Neuron (in vitro differentiated cells): ENCODE results near the gene SMC5.
"Not testable (repeated sequence)": the region's sequence is repeated elsewhere in the genome, so short reads cannot be mapped to it uniquely, and the experiment has no call there.

Experiments
- H2AFZ ChIP-seq: one replicate; pipeline ENCODE4 v1.6.1; 2013; ENCODE audit warnings: low read depth, mild to moderate bottlenecking, inconsistent platforms, low read length, moderate library complexity
- H3K27me3 ChIP-seq: one replicate; pipeline ENCODE4 v1.6.1; 2013; ENCODE audit warnings: low read length; ENCODE audit not compliant: insufficient read depth
- H3K36me3 ChIP-seq: one replicate; pipeline ENCODE4 v1.6.1; 2013; ENCODE audit warnings: low read length; ENCODE audit not compliant: insufficient read depth
- H3K4me1 ChIP-seq: one replicate; pipeline ENCODE4 v1.6.1; 2013; ENCODE audit warnings: low read length; ENCODE audit not compliant: insufficient read depth
- H3K4me3 ChIP-seq: 2 replicates; pipeline ENCODE4 v1.5.1; 2013; ENCODE audit warnings: mild to moderate bottlenecking, low read length, moderate library complexity
- H3K9me3 ChIP-seq: one replicate; pipeline ENCODE4 v1.6.1; 2013; ENCODE audit warnings: low read length

Gene SMC5

DNA sequence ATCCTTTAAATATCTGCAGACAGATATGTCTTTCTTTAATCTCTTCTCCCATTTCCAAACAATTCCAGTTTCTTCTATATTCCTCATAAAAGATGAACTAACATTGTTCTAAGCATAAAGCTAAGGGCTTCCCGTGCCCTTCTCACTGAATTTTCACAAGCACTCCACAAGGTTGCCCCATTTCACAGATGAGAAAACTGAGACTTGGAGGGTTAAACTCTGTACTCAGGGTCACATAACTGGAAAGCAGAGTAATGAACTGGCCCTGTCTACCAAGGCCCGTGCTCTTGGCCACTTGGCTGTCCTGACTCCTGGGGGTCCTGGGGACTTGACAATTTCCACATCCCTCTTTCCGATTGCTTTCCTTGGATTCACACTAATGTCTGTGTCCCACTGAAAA, 130.4 kb downstream of the SMC5 start:
- Histone ChIP-seq H2AFZ (no peak overlapping the region), H3K36me3 (no peaks in the 10 kb centered on the region), H3K4me1 (peaks cover 8% of the 10 kb centered on the region), H3K27me3 (no peaks in the 10 kb centered on the region), H3K4me3 (no peak overlapping the region), H3K9me3 (no peaks in the 10 kb centered on the region)

DNA sequence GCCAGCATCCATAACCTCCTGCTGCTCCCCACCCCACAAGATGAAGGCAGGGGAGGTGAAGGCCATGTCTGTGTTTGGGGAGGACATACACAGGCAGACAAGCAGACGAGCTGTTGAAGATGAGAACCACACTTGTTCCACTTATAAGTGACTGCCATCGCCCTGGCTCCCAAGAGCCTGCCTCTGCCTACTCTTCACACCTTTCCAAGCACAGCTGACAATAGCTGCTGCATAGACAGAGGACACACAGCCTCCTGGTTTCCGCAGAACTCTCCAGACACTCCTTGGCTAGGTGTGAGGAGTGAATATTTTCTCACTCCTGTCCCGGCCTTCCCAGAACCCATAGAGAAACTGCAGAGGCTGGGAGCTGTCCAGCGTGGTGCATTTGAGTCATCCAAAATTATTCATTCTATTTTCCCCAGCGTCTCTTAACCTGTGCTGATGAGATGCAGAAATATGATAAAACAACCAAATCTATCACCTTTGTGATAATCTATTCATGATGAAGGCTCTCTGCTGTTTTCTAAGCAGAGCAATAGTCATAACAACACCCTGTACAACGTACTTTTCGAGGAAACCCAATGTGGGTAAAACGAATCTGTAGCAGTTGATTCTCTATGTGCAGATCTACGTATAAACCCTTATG, 131.0 kb downstream of the SMC5 start:
- no peaks in the 10 kb centered on the region for H3K36me3 ChIP-seq
- peaks cover 8% of the 10 kb centered on the region for H3K4me1 ChIP-seq
- no peaks in the 10 kb centered on the region for H3K9me3 ChIP-seq
- no peak overlapping the region for H2AFZ ChIP-seq
- no peaks in the 10 kb centered on the region for H3K27me3 ChIP-seq
- H3K4me3 ChIP-seq, result no peak overlapping the region

- no peak overlapping the region for H2AFZ ChIP-seq
- H3K4me1 ChIP-seq, result no peaks in the 10 kb centered on the region
- H3K9me3 ChIP-seq, result no peaks in the 10 kb centered on the region
- no peaks in the 10 kb centered on the region for H3K36me3 ChIP-seq
- H3K27me3 ChIP-seq, result no peaks in the 10 kb centered on the region
- H3K4me3 ChIP-seq, result no peak overlapping the region
These were observed 132.2 kb downstream of the SMC5 start for GRCh38 chr9:70390933-70391341.

DNA sequence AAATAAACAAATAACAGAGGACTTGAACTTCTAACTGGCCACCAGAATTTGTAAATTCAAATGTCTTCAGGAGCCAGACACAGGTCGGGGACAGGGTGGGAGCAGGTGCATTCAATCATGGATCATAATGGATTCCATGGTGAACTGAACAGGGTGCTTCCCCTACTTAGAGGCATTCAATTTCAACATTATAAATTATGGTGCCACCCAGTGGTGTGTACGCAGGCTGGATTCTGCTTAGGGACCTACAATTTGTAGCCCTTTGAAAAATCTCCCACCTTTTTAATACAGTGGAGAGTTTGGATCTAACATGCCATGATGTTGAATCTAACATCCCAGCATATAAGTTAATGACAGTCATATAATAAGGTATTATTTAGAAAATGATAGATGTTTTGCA, 133.4 kb downstream of the SMC5 start:
- no peak overlapping the region for H3K4me3 ChIP-seq
- H3K36me3 ChIP-seq, result no peaks in the 10 kb centered on the region
- no peaks in the 10 kb centered on the region for H3K27me3 ChIP-seq
- no peaks in the 10 kb centered on the region for H3K9me3 ChIP-seq
- H3K4me1 ChIP-seq, result no peaks in the 10 kb centered on the region
- no peak overlapping the region for H2AFZ ChIP-seq

GRCh38 chr9:70392850-70393249, 134.1 kb downstream of the SMC5 start:
- H3K27me3 ChIP-seq, result no peaks in the 10 kb centered on the region
- H3K4me1 ChIP-seq, result no peaks in the 10 kb centered on the region
- no peak overlapping the region for H3K4me3 ChIP-seq

DNA sequence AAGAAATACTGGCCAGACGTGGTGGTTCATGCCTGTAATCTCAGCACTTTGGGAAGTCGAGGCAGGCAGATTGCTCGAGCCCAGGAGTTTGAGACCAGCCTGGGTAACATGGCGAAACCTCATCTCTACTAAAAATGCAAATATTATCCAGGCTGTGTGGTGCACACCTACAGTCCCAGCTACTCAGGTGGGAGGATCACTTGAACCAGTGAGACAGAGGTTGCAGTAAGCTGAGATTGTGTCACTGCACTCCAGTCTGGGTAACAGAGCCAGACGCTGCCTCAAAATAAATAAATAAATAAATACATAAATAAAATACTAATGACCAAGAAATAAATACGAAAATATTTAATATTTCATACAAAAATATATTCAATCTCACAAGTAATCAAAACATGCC, 136.9 kb downstream of the SMC5 start:
- H3K36me3 ChIP-seq, result no peaks in the 10 kb centered on the region
- H3K4me3 ChIP-seq, result no peak overlapping the region
- no peaks in the 10 kb centered on the region for H3K4me1 ChIP-seq
- peaks cover 3% of the 10 kb centered on the region for H3K27me3 ChIP-seq
- no peak overlapping the region for H2AFZ ChIP-seq
- no peaks in the 10 kb centered on the region for H3K9me3 ChIP-seq

More at GRCh38 chr9:70392850-70393249, 134.1 kb downstream of the SMC5 start:
- H2AFZ ChIP-seq, result no peak overlapping the region
- no peaks in the 10 kb centered on the region for H3K9me3 ChIP-seq
- H3K36me3 ChIP-seq, result no peaks in the 10 kb centered on the region

GRCh38 chr9:70398145-70398556, 139.4 kb downstream of the SMC5 start:
- Histone ChIP-seq H3K27me3 (peaks cover 3% of the 10 kb centered on the region), H3K36me3 (no peaks in the 10 kb centered on the region), H3K4me3 (no peak overlapping the region), H3K9me3 (no peaks in the 10 kb centered on the region), H2AFZ (no peak overlapping the region), H3K4me1 (no peaks in the 10 kb centered on the region)

- H3K4me3 ChIP-seq, result no peak overlapping the region
- H3K4me1 ChIP-seq, result no peaks in the 10 kb centered on the region
- H3K27me3 ChIP-seq, result peaks cover 5% of the 10 kb centered on the region
- no peak overlapping the region for H2AFZ ChIP-seq
- no peaks in the 10 kb centered on the region for H3K9me3 ChIP-seq
- H3K36me3 ChIP-seq, result no peaks in the 10 kb centered on the region
These were observed 140.4 kb downstream of the SMC5 start for GRCh38 chr9:70399141-70399540.

DNA sequence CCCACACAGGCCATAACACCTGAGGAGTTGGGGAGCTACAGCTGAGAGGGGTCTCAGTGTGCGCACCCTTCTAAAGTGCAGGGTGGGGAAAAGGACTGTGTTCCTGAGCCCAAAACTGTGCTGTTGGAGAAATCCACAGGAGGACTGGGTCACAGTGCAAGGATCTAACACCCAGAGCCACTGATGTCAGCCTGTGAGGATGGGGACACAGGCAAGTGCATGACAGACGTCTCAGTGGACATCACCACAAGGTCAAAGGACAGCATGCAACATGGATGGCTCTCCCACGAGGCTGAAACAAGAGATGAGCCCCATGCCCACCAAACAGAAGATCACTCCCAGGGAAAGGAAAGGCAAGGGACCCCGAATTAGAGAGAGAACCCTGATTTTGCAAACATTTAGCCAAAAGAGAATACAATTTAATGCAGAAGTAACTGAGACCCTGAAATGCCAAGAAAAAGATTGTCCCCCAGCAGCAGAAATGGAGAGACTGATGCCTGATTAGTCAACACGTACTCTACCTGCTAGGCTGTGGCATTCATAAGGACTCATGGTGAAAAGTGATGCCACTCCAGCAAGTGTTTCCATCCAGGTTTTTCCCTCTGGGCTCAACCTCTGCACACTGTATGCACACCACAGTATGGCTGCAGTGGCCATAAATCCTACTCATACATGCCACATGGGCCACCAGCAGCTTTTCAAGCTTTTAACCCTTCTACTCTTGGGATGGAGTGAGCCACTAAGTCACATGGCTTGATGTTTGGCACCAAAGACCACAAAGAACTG, 141.5 kb downstream of the SMC5 start:
- no peaks in the 10 kb centered on the region for H3K9me3 ChIP-seq
- no peaks in the 10 kb centered on the region for H3K4me1 ChIP-seq
- no peaks in the 10 kb centered on the region for H3K36me3 ChIP-seq
- peaks cover 5% of the 10 kb centered on the region for H3K27me3 ChIP-seq
- H3K4me3 ChIP-seq, result no peak overlapping the region
- H2AFZ ChIP-seq, result no peak overlapping the region

DNA sequence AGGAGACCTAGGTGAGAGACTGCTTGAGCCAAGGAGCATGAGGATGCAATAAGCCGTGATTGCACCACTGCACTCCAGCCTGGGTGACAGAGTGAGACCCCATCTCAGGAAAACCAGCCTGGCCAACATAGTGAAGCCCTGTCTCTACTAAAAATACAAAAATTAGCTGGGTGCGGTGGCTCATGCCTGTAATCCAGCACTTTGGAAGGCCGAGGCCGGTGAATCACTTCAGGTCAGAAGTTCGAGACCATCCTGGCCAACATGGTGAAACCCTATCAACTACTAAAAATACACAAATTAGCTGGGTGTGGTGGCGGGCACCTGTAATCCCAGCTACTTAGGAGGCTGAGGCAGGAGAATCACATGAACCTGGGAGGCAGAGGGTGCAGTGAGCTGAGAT, 142.5 kb downstream of the SMC5 start:
- H3K4me1 ChIP-seq, H3K4me3 ChIP-seq, H2AFZ ChIP-seq, H3K27me3 ChIP-seq, H3K36me3 ChIP-seq, H3K9me3 ChIP-seq: not testable (repeated sequence)

GRCh38 chr9:70402213-70402612, 143.4 kb downstream of the SMC5 start:
- H3K36me3 ChIP-seq, result no peaks in the 10 kb centered on the region
- no peak overlapping the region for H2AFZ ChIP-seq
- H3K4me1 ChIP-seq, result peaks cover 14% of the 10 kb centered on the region
- no peak overlapping the region for H3K4me3 ChIP-seq
- peaks cover 5% of the 10 kb centered on the region for H3K27me3 ChIP-seq
- H3K9me3 ChIP-seq, result no peaks in the 10 kb centered on the region

- H3K4me1 ChIP-seq, result peaks cover 14% of the 10 kb centered on the region
These were observed 144.4 kb downstream of the SMC5 start for GRCh38 chr9:70403166-70403565.

GRCh38 chr9:70403618-70404025, 144.8 kb downstream of the SMC5 start:
- Histone ChIP-seq H3K36me3 (no peaks in the 10 kb centered on the region), H3K4me1 (peaks cover 14% of the 10 kb centered on the region), H3K9me3 (no peaks in the 10 kb centered on the region), H3K27me3 (peaks cover 5% of the 10 kb centered on the region), H3K4me3 (no peak overlapping the region), H2AFZ (no peak overlapping the region)

More at GRCh38 chr9:70403166-70403565, 144.4 kb downstream of the SMC5 start:
- Histone ChIP-seq H3K4me3 (no peak overlapping the region), H3K27me3 (peaks cover 5% of the 10 kb centered on the region), H3K36me3 (no peaks in the 10 kb centered on the region), H3K9me3 (no peaks in the 10 kb centered on the region), H2AFZ (no peak overlapping the region)
